ENCODE measurements around the gene PHC3. TPM values are rescaled to one million over a fixed set of nuclear protein-coding genes. Genes with fewer than 3 reads are reported as not detected.

Gene PHC3
- total and polyA plus RNA-seq, 9 donors, result 11.0 to 19.2 (median 15.3) TPM

DNA sequence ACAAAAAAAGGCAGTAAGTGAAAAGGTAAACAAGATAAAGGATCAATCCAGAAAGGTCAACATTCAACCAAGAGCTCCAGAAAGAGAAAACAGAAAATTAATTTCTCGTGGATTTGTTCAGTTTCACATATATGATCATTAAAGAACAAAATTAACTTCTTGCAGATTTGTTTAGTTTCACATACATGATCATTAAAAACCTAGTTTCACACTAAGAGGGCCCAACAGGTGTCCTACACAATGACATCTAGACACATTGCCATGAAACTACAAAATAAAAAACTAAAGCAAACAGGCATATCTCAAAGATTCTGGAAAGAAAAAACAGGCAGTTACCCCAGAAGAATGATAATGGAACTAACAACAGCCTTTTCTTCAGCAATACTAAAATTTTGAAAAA lies 22.1 kb downstream of the PHC3 start:
- no peak for DNase-seq
- Histone ChIP-seq H3K4me3 (ENCODE audit: low read length) (no peak overlapping the region), H3K9me3 (replicated peaks; ENCODE audit: control insufficient read depth, low read depth, low read length) (no peaks in the 10 kb centered on the region), H3K27ac (ENCODE audit: low read length) (no peak overlapping the region), H3K36me3 (ENCODE audit: control insufficient read depth, insufficient read depth, low read length) (peaks cover 15% of the 10 kb centered on the region), H3K4me1 (ENCODE audit: control insufficient read depth, insufficient read depth, low read length) (no peaks in the 10 kb centered on the region), H3K27me3 (ENCODE audit: control insufficient read depth, insufficient read depth, low read length) (no peaks in the 10 kb centered on the region)
- WGBS (ENCODE audit: insufficient coverage), result no CpG with 5 or more reads among the region's 1 CpG

GRCh38 chr3:170155604-170156003 lies 25.9 kb downstream of the PHC3 start:
- DNase-seq, result no peak
- no peaks in the 10 kb centered on the region for H3K27me3 ChIP-seq (ENCODE audit: control insufficient read depth, insufficient read depth, low read length)
- H3K36me3 ChIP-seq (ENCODE audit: control insufficient read depth, insufficient read depth, low read length), result peaks cover 6% of the 10 kb centered on the region
- no peak overlapping the region for H3K27ac ChIP-seq (ENCODE audit: low read length)
- H3K4me3 ChIP-seq (ENCODE audit: low read length), result no peak overlapping the region
- 89% methylated on average over 3 of the region's 5 CpGs for WGBS (ENCODE audit: insufficient coverage)
- no peaks in the 10 kb centered on the region for H3K9me3 ChIP-seq (replicated peaks; ENCODE audit: control insufficient read depth, low read depth, low read length)
- H3K4me1 ChIP-seq (ENCODE audit: control insufficient read depth, insufficient read depth, low read length), result no peaks in the 10 kb centered on the region

- H3K4me1 ChIP-seq (ENCODE audit: control insufficient read depth, insufficient read depth, low read length), result no peaks in the 10 kb centered on the region
- H3K27me3 ChIP-seq (ENCODE audit: control insufficient read depth, insufficient read depth, low read length), result no peaks in the 10 kb centered on the region
- no peak for DNase-seq
- H3K9me3 ChIP-seq (replicated peaks; ENCODE audit: control insufficient read depth, low read depth, low read length), result no peaks in the 10 kb centered on the region
- H3K4me3 ChIP-seq (ENCODE audit: low read length), result no peak overlapping the region
- WGBS (ENCODE audit: insufficient coverage), result 33% methylated on average over 2 of the region's 3 CpGs
- H3K27ac ChIP-seq (ENCODE audit: low read length), result no peak overlapping the region
- H3K36me3 ChIP-seq (ENCODE audit: control insufficient read depth, insufficient read depth, low read length), result peaks cover 4% of the 10 kb centered on the region
Observed at GRCh38 chr3:170154569-170155143, 26.9 kb downstream of the PHC3 start.

DNA sequence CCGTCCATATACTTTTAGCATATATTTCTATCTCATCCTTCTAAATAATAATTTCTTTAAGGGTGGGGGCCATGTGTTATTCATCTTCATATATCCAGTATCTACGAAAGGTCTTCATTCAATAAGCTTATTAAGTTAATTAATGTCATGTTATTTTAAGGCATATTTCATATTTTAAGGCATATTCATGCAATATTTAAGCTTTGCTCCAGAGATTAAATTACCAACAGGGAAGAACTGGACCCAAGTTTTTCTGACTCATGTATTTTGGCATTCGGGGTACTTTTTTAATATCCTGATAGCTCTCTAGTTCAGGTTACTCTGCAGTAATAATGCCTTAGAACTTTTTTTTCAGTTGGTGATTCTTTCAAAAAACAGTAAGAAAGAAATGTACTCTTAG lies 27.4 kb downstream of the PHC3 start:
- Histone ChIP-seq H3K27ac (ENCODE audit: low read length) (no peak overlapping the region), H3K36me3 (ENCODE audit: control insufficient read depth, insufficient read depth, low read length) (peaks cover 7% of the 10 kb centered on the region), H3K4me1 (ENCODE audit: control insufficient read depth, insufficient read depth, low read length) (no peaks in the 10 kb centered on the region), H3K9me3 (replicated peaks; ENCODE audit: control insufficient read depth, low read depth, low read length) (no peaks in the 10 kb centered on the region), H3K4me3 (ENCODE audit: low read length) (no peak overlapping the region), H3K27me3 (ENCODE audit: control insufficient read depth, insufficient read depth, low read length) (no peaks in the 10 kb centered on the region)
- no CpG with 5 or more reads among the region's 3 CpGs for WGBS (ENCODE audit: insufficient coverage)
- DNase-seq, result no peak

GRCh38 chr3:170151536-170151935 lies 30.0 kb downstream of the PHC3 start:
- H3K27me3 ChIP-seq (ENCODE audit: control insufficient read depth, insufficient read depth, low read length), result no peaks in the 10 kb centered on the region
- DNase-seq, result no peak
- H3K36me3 ChIP-seq (ENCODE audit: control insufficient read depth, insufficient read depth, low read length), result peaks cover 10% of the 10 kb centered on the region
- no peaks in the 10 kb centered on the region for H3K9me3 ChIP-seq (replicated peaks; ENCODE audit: control insufficient read depth, low read depth, low read length)
- WGBS (ENCODE audit: insufficient coverage), result no CpG with 5 or more reads among the region's 2 CpGs
- H3K4me3 ChIP-seq (ENCODE audit: low read length), result no peak overlapping the region
- H3K4me1 ChIP-seq (ENCODE audit: control insufficient read depth, insufficient read depth, low read length), result no peaks in the 10 kb centered on the region
- no peak overlapping the region for H3K27ac ChIP-seq (ENCODE audit: low read length)

DNA sequence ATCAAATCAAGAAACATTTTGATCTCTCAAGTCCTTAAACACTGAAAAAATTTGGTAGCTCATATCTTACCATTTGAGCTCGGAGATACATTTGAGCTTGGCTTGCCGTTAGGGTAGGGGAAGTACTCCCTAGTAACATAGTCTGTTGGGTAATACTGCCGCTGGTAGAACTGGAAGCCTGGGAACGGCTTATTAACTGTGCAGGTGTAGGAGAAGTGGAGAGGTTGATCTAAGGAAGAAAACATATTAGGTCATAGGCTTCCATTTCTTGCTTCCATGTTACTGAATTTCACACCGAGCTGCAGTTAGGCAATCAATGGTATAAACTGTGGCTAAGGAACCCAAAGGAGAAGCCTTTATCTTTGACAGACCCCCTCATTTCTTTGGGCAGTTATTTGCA lies 32.5 kb downstream of the PHC3 start:
- no peak overlapping the region for H3K4me3 ChIP-seq (ENCODE audit: low read length)
- no peaks in the 10 kb centered on the region for H3K27me3 ChIP-seq (ENCODE audit: control insufficient read depth, insufficient read depth, low read length)
- no peaks in the 10 kb centered on the region for H3K9me3 ChIP-seq (replicated peaks; ENCODE audit: control insufficient read depth, low read depth, low read length)
- H3K4me1 ChIP-seq (ENCODE audit: control insufficient read depth, insufficient read depth, low read length), result no peaks in the 10 kb centered on the region
- H3K36me3 ChIP-seq (ENCODE audit: control insufficient read depth, insufficient read depth, low read length), result peaks cover 12% of the 10 kb centered on the region
- 83% methylated on average over 2 of the region's 5 CpGs for WGBS (ENCODE audit: insufficient coverage)
- no peak for DNase-seq
- H3K27ac ChIP-seq (ENCODE audit: low read length), result no peak overlapping the region

GRCh38 chr3:170145278-170145677 lies 36.3 kb downstream of the PHC3 start:
- Histone ChIP-seq H3K36me3 (ENCODE audit: control insufficient read depth, insufficient read depth, low read length) (peaks cover 12% of the 10 kb centered on the region), H3K27me3 (ENCODE audit: control insufficient read depth, insufficient read depth, low read length) (no peaks in the 10 kb centered on the region), H3K4me3 (ENCODE audit: low read length) (no peak overlapping the region), H3K9me3 (replicated peaks; ENCODE audit: control insufficient read depth, low read depth, low read length) (no peaks in the 10 kb centered on the region), H3K4me1 (ENCODE audit: control insufficient read depth, insufficient read depth, low read length) (no peaks in the 10 kb centered on the region), H3K27ac (ENCODE audit: low read length) (no peak overlapping the region)
- no CpG with 5 or more reads among the region's 4 CpGs for WGBS (ENCODE audit: insufficient coverage)
- no peak for DNase-seq

DNA sequence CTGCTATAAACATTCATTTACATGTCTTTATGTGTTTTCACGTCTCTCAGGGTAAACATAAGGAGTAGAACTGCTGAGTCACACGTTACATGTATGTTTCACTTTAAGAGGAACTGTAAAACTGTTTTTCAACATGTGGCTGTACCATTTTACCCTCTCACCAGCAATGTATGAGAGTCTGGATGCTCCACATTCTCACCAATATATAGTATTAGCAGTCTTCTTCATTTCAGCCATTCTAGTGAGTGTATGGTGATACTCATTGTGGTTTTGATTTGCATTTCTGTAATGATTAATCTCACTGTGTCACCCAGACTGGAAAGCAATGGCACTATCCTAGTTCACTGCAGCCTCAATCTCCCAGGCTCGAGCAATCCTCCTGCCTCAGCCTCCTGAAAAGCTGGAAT lies 37.1 kb downstream of the PHC3 start:
- Histone ChIP-seq H3K9me3 (replicated peaks; ENCODE audit: control insufficient read depth, low read depth, low read length) (no peaks in the 10 kb centered on the region), H3K4me3 (ENCODE audit: low read length) (no peak overlapping the region), H3K27me3 (ENCODE audit: control insufficient read depth, insufficient read depth, low read length) (no peaks in the 10 kb centered on the region), H3K27ac (ENCODE audit: low read length) (no peak overlapping the region), H3K36me3 (ENCODE audit: control insufficient read depth, insufficient read depth, low read length) (peaks cover 12% of the 10 kb centered on the region), H3K4me1 (ENCODE audit: control insufficient read depth, insufficient read depth, low read length) (no peaks in the 10 kb centered on the region)
- DNase-seq, result no peak
- WGBS (ENCODE audit: insufficient coverage), result 86% methylated on average over 1 of the region's 3 CpGs

DNA sequence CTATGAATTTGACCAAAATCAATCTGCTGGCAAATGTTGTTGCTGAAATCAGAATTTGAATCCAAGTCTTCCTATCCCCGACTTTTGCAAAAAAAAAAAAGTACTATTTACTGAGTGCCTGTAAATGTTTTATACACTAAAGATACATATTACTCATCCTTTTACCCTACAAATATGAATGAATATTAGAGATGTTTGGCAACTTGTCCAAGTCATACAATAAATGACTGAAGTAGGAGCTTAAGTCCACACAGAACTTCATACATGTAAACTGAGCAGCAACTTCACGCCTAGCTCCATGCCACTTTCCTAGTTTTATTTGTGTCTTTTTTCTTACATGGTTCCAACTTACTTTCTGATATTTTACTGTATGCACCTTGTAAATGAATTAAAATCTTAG lies 39.2 kb downstream of the PHC3 start:
- WGBS (ENCODE audit: insufficient coverage), result no CpG with 5 or more reads among the region's 2 CpGs
- Histone ChIP-seq H3K4me3 (ENCODE audit: low read length) (no peak overlapping the region), H3K36me3 (ENCODE audit: control insufficient read depth, insufficient read depth, low read length) (peaks cover 7% of the 10 kb centered on the region)

DNA sequence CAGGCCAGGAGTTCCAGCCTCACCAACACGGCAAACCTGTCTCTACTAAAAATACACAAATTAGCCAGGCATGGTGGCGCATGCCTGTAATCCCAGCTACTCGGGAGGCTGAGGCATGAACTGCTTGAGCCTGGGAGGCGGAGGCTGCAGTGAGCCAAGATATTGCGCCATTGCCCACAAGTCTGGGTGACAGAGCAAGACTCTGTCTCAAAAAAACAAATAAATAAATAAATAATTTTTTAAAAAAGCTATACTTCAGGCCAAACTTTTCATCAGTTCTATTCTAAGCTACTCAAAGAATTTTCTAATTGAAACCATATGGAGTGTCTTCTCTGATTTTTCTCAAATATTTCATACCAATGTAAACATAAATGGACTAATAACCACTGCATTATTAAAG lies 43.5 kb downstream of the PHC3 start:
- Histone ChIP-seq H3K27me3 (ENCODE audit: control insufficient read depth, insufficient read depth, low read length) (no peaks in the 10 kb centered on the region), H3K27ac (ENCODE audit: low read length) (no peak overlapping the region), H3K9me3 (replicated peaks; ENCODE audit: control insufficient read depth, low read depth, low read length) (no peaks in the 10 kb centered on the region), H3K4me1 (ENCODE audit: control insufficient read depth, insufficient read depth, low read length) (no peaks in the 10 kb centered on the region), H3K4me3 (ENCODE audit: low read length) (no peak overlapping the region), H3K36me3 (ENCODE audit: control insufficient read depth, insufficient read depth, low read length) (peaks cover 16% of the 10 kb centered on the region)
- no peak for DNase-seq
- no CpG with 5 or more reads among the region's 5 CpGs for WGBS (ENCODE audit: insufficient coverage)

More for the DNA sequence above, 39.2 kb downstream of the PHC3 start:
- Histone ChIP-seq H3K9me3 (replicated peaks; ENCODE audit: control insufficient read depth, low read depth, low read length) (no peaks in the 10 kb centered on the region), H3K27ac (ENCODE audit: low read length) (no peak overlapping the region), H3K4me1 (ENCODE audit: control insufficient read depth, insufficient read depth, low read length) (no peaks in the 10 kb centered on the region), H3K27me3 (ENCODE audit: control insufficient read depth, insufficient read depth, low read length) (no peaks in the 10 kb centered on the region)
- no peak for DNase-seq

- H3K27me3 ChIP-seq (ENCODE audit: control insufficient read depth, insufficient read depth, low read length), result no peaks in the 10 kb centered on the region
- peaks cover 26% of the 10 kb centered on the region for H3K36me3 ChIP-seq (ENCODE audit: control insufficient read depth, insufficient read depth, low read length)
- H3K4me3 ChIP-seq (ENCODE audit: low read length), result no peak overlapping the region
- no peak overlapping the region for H3K27ac ChIP-seq (ENCODE audit: low read length)
- no peak for DNase-seq
- WGBS (ENCODE audit: insufficient coverage), result 80% methylated on average over 1 of the region's 2 CpGs
- H3K9me3 ChIP-seq (replicated peaks; ENCODE audit: control insufficient read depth, low read depth, low read length), result peaks cover 4% of the 10 kb centered on the region
- H3K4me1 ChIP-seq (ENCODE audit: control insufficient read depth, insufficient read depth, low read length), result no peaks in the 10 kb centered on the region
Observed at GRCh38 chr3:170132335-170132734, 49.2 kb downstream of the PHC3 start.

All from muscle of leg (tissue), 11 donors.